Stimulated activated memory B cell treated with anti-CD40 and anti-IgM and Interleukin-4, amounts not matched to agents 10 μg/mL and 1 μg/mL and 100 μg/mL, for 72 hours (primary cell): ENCODE results near the gene PRAMEF10.
"Not testable (repeated sequence)": the region's sequence is repeated elsewhere in the genome, so short reads cannot be mapped to it uniquely, and the experiment has no call there.

Experiments used
- ATAC-seq: fragments of 150-1000 bp; cut with Tn5 transposase; 2 replicates; pipeline ENCODE4 v1.10.0; 2021
- H3K27ac Mint-ChIP-seq: one replicate; pipeline ENCODE4 v1.8.0; 2022; ENCODE audit warnings: mild to moderate bottlenecking, mixed read lengths
- H3K27me3 Mint-ChIP-seq: one replicate; pipeline ENCODE4 v1.8.0; 2022; ENCODE audit warnings: mixed read lengths
- H3K36me3 Mint-ChIP-seq: one replicate; pipeline ENCODE4 v1.8.0; 2022; ENCODE audit warnings: mixed read lengths
- H3K4me1 Mint-ChIP-seq: one replicate; pipeline ENCODE4 v1.8.0; 2022; ENCODE audit warnings: mixed read lengths
- H3K4me3 Mint-ChIP-seq: one replicate; pipeline ENCODE4 v1.8.0; 2022; ENCODE audit warnings: mild to moderate bottlenecking, moderate library complexity, mixed read lengths
- H3K9me3 Mint-ChIP-seq: one replicate; pipeline ENCODE4 v1.8.0; 2022; ENCODE audit warnings: mixed read lengths

PRAMEF10 gene

GRCh38 chr1:12898170-12898569 lies at the start of gene PRAMEF10:
TSS of gene PRAMEF10 (minus strand) at chr1:12898270. CDS start at chr1:12895847, 2,423 bp downstream.
- H3K4me1 Mint-ChIP-seq, H3K4me3 Mint-ChIP-seq, H3K9me3 Mint-ChIP-seq, H3K36me3 Mint-ChIP-seq, ATAC-seq, H3K27ac Mint-ChIP-seq, H3K27me3 Mint-ChIP-seq: not testable (repeated sequence)

DNA sequence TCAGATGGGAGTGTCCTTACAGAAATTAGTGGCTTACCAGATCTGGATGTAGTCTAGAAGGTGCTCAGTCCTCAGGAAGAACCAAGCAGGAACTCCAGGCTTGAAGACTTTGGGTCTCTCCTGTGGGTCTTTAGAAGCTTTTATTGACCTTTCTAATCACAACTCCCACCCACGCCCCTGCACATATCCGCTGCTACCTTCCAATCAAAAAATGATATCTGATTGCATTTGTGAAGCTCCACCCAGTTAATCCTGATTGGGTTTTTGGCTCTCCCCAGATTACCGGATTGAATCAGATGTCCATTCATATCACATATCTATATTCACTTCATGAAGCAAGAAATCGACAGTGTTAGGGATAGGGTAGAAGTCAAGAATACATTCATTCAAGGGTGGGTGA lies 49.4 kb upstream of the PRAMEF10 start, which contains the start of gene PRAMEF6:
Gene PRAMEF6 (minus strand): TSS at position 101 of the 400 bp plus-strand sequence. CDS start 5,062 bp downstream, outside the sequence.
- not testable (repeated sequence) for H3K4me3 Mint-ChIP-seq, H3K36me3 Mint-ChIP-seq, H3K9me3 Mint-ChIP-seq, ATAC-seq, H3K27me3 Mint-ChIP-seq, H3K27ac Mint-ChIP-seq, H3K4me1 Mint-ChIP-seq

GRCh38 chr1:12924368-12924767 lies 26.3 kb upstream of the PRAMEF10 start:
- H3K27ac Mint-ChIP-seq, ATAC-seq, H3K27me3 Mint-ChIP-seq, H3K4me1 Mint-ChIP-seq, H3K36me3 Mint-ChIP-seq, H3K4me3 Mint-ChIP-seq, H3K9me3 Mint-ChIP-seq: not testable (repeated sequence)

DNA sequence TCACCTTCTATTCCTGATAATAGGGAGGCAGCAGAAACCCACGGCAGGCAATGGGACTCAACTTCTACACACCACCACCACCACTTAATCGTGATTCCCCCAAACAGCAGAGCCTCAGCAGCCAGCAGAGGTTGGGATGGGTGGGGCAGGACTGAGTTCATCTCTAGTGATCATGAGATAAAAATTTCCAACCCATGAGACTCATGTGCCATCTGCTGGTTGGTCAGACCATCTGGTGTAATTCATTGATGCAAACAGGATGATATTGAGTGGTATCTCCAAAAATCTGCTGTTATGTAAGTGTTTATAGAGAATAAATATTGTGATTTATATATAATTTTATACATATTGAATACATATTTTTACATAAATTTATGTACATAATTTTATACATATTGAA lies 23.7 kb upstream of the PRAMEF10 start:
- not testable (repeated sequence) for H3K27ac Mint-ChIP-seq, H3K4me3 Mint-ChIP-seq, H3K9me3 Mint-ChIP-seq, H3K4me1 Mint-ChIP-seq, H3K36me3 Mint-ChIP-seq, ATAC-seq, H3K27me3 Mint-ChIP-seq

DNA sequence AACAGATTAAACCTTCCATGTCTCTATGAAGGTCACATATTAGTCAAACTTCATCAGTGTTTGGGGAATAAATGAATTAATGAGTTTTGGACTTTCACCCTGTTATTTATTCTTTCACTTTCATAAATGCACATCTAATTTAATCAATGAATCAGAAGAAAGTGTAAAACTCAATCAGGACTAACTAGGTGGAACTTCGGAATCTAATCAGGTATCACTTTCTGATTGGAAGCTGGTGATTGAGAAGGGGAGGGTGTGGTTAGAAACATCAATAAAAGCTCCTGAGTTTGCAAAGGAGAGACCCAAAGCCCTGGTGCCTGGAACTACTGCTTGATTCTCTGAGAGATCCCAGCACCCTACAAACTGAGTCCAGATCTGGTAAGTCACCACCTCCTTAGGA lies 18.2 kb upstream of the PRAMEF10 start, which contains the start of gene PRAMEF7:
Gene PRAMEF7 (plus strand): TSS at position 301 of the 400 bp plus-strand sequence. CDS start 1,083 bp downstream, outside the sequence.
- H3K4me3 Mint-ChIP-seq, H3K27me3 Mint-ChIP-seq, H3K36me3 Mint-ChIP-seq, H3K27ac Mint-ChIP-seq, ATAC-seq, H3K4me1 Mint-ChIP-seq, H3K9me3 Mint-ChIP-seq: not testable (repeated sequence)

GRCh38 chr1:12903793-12904572 lies 5.9 kb upstream of the PRAMEF10 start:
- not testable (repeated sequence) for H3K27me3 Mint-ChIP-seq, H3K9me3 Mint-ChIP-seq, H3K36me3 Mint-ChIP-seq, H3K4me1 Mint-ChIP-seq, ATAC-seq, H3K27ac Mint-ChIP-seq, H3K4me3 Mint-ChIP-seq

DNA sequence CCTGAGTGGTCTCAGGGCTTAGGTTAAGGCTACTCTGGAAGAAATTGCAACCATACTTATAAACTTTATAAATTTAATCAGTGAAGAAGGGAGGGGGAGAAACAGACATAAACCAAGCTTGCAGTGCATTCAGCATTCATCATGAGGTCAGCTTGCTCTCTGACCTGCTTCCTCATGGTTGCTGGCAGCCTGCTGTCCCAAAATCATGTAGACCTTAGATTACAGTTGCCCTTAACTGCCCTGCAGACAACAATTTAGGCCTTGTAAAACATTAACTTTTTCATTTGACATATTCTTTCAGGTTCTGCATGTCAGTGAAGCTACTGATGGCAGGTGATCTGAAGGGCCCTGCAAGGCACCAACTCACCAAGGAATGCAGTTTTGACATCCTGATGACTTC lies 1.1 kb upstream of the PRAMEF10 start:
- not testable (repeated sequence) for H3K4me3 Mint-ChIP-seq, H3K27me3 Mint-ChIP-seq, H3K36me3 Mint-ChIP-seq, H3K4me1 Mint-ChIP-seq, H3K9me3 Mint-ChIP-seq, H3K27ac Mint-ChIP-seq, ATAC-seq

DNA sequence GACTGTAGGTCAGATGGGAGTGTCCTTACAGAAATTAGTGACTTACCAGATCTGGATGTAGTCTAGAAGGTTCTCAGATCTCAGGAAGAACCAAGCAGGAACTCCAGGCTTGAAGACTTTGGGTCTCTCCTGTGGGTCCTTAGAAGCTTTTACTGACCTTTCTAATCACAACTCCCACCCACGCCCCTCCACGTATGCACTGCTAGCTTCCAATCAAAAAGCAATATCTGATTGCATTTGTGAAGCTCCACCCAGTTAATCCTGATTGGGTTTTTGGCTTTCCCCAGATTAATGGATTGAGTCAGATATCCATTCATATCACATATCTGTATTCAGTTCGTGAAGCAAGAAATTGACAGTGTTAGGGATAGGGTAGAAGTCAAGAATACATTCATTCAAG lies 12.0 kb downstream of the PRAMEF10 start, which contains the start of gene PRAMEF4:
Gene PRAMEF4 (minus strand): TSS at position 101 of the 400 bp plus-strand sequence. CDS start 2,807 bp downstream, outside the sequence.
- not testable (repeated sequence) for H3K36me3 Mint-ChIP-seq, H3K9me3 Mint-ChIP-seq, H3K4me3 Mint-ChIP-seq, H3K27me3 Mint-ChIP-seq, H3K4me1 Mint-ChIP-seq, H3K27ac Mint-ChIP-seq, ATAC-seq

- H3K4me1 Mint-ChIP-seq, H3K4me3 Mint-ChIP-seq, H3K36me3 Mint-ChIP-seq, H3K9me3 Mint-ChIP-seq, H3K27me3 Mint-ChIP-seq, ATAC-seq, H3K27ac Mint-ChIP-seq: not testable (repeated sequence)
These were observed 19.6 kb downstream of the PRAMEF10 start for GRCh38 chr1:12878453-12878852.

DNA sequence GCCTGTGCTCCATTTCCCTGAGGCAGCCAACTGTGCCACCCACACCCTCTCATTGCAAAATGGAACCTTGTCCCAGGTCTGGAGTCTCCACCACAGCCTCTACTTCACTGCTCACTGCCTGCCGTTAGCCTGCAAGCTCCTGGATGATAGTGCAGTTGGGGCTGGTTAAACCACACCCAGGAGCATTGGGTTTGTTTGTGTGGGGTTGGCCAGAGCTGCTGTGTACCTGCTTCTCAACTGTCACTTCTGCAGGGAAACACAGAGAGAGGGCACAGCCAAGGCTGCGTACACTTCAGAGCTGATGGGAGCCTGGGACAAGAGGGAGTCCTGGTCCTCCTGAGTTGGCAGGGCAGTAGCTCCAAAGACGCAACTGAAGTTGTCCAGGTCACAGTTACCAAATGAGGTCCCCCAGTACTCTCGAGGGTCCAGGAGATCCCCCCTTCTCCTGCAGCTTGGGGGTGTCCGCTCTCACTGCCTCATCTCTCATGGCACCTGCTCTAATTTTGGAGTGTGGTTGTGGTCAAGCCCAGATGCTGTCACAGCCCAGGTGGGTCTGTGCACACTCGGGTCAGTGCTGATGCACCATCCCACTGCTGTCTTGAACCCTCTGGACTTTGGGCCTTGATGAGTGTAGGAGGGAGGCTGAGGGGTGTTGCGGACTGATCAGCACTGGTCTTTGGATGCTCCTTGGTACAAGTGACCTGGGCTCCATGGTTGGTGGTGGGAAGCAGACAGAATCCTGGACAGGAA lies 34.8 kb downstream of the PRAMEF10 start:
- H3K36me3 Mint-ChIP-seq, ATAC-seq, H3K4me3 Mint-ChIP-seq, H3K9me3 Mint-ChIP-seq, H3K27ac Mint-ChIP-seq, H3K27me3 Mint-ChIP-seq, H3K4me1 Mint-ChIP-seq: not testable (repeated sequence)

DNA sequence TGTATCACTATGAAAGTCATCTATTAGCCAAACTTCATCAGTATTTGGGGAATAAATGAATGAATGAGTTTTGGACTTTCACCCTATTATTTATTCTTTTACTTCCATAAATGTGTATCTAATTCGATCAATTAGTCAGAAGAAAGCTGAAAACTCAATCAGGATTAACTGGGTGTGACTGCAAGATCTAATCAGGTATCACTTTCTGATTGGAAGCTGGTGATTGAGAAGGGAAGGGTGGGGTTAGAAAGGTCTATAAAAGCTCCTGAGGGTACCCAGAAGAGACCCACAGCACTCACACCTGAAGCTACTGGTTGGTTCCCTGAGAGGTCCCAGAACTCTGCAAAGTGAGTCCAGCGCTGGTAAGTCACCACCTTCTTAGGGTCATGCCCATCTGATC lies 41.3 kb downstream of the PRAMEF10 start, which contains the start of gene PRAMEF2:
Gene PRAMEF2 (plus strand): TSS at position 301 of the 400 bp plus-strand sequence. CDS start 1,924 bp downstream, outside the sequence.
- not testable (repeated sequence) for H3K36me3 Mint-ChIP-seq, H3K4me1 Mint-ChIP-seq, ATAC-seq, H3K4me3 Mint-ChIP-seq, H3K27ac Mint-ChIP-seq, H3K27me3 Mint-ChIP-seq, H3K9me3 Mint-ChIP-seq

GRCh38 chr1:12851779-12852178 lies 46.3 kb downstream of the PRAMEF10 start:
- Mint-ChIP-seq H3K27me3 (no peaks in the 10 kb centered on the region), H3K9me3 (peaks cover 7% of the 10 kb centered on the region), H3K36me3 (no peaks in the 10 kb centered on the region), H3K4me1 (no peaks in the 10 kb centered on the region), H3K4me3 (no peak overlapping the region), H3K27ac (no peak overlapping the region)
- no peak for ATAC-seq

DNA sequence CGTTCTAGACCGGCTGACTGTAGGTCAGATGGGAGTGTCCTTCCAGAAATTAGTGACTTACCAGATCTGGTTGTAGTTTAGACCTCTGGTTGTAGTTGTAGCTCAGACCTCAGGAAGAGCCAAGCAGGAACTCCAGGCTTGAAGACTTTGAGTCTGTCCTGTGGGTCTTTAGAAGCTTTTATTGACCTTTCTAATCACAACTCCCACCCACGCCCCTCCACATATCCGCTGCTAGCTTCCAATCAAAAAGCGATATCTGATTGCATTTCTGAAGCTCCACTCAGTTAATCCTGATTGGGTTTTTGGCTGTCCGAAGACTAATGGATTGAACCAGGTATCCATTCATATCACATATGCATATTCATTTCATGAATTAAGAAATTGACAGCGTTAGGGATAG lies 49.5 kb downstream of the PRAMEF10 start, which contains the start of gene HNRNPCL1:
Gene HNRNPCL1 (minus strand): TSS at position 101 of the 400 bp plus-strand sequence. CDS start 431 bp downstream, outside the sequence.
- not testable (repeated sequence) for H3K9me3 Mint-ChIP-seq, H3K4me3 Mint-ChIP-seq, H3K27ac Mint-ChIP-seq, H3K27me3 Mint-ChIP-seq, H3K4me1 Mint-ChIP-seq, ATAC-seq, H3K36me3 Mint-ChIP-seq
